DMS153 treated with DMSO at 0.1 percent for 48 hours (cell line): ENCODE data around the gene ECSIT.
"Not testable (repeated sequence)": the region's sequence is repeated elsewhere in the genome, so short reads cannot be mapped to it uniquely, and the experiment has no call there.

Source experiments
- DNase-seq: peaks from one replicate; lab custom pipeline; 2025; ENCODE audit not compliant: unreplicated experiment; lab: John Stamatoyannopoulos, UW

ECSIT gene

GRCh38 chr19:11528551-11529341, at the start of gene ECSIT:
TSS of gene ECSIT (minus strand) at chr19:11529134. CDS start at chr19:11519170, 9,964 bp downstream.
- peak; percentile 92 for DNase-seq

DNA sequence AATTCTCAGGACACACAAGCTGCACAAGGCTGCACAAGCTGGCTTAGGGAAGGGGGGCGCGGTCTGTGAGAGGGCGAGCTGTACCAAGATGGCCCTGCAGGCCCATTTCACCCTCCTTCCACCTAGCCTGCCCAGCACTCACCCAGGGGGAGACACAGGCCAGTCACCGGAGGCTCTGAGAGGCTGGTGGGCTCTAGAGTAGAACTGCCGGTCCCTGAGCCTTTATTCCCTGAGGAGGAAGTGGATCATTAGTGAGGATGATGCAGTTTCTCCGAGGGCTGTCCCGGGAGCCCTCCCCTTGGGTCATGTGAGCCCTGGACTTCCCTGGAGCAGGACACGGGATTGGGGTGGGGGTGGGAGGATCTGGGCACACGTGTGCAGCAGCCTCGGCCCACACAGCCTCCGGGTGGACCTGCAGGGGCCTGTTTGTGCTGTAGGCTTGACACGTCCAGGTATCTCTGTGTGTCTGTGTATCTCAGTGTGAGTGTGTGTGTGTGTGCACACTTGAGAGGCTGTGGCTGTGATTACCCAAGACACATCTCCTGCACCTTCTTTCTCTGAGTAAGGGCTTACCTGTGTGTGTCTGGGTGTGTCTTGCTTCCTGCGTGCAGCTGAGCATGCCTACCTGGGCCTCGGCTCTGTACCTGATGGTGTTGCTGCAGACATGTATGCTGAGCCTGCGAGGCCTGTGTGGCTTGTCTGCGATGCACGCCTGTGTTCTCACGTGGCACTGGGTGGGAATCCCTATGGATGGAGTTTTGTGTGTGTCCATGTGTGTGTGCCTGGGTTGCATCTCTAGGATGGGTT, 48.7 kb upstream of the ECSIT start, which contains the start of gene ACP5:
Gene ACP5, minus strand, starts transcription at position 195 of the 807 bp plus-strand sequence. CDS start 328 bp downstream, outside the sequence.
- no peak for DNase-seq

- DNase-seq, result no peak
These were observed 47.3 kb upstream of the ECSIT start for GRCh38 chr19:11576227-11576626.

DNA sequence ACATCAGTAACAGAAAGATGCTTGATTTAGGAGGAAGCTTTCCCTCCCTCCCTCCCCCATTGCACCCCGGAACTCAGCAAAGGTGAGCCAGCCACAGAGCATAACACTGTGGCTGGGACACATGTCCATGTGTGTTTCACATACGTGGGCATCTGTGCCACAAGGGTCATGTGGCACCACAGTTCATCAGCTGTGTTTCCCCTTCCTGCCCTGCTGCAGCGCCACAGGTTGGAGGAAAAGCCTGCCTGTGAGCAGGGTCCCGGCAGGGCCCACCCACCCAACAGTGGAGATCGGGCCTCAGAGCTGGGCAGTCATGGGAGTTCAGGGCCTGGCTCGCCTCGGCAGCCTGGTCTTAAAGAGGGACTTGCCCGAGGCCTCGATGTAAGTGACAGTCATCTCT, 45.8 kb upstream of the ECSIT start:
- no peak for DNase-seq

- not testable (repeated sequence) for DNase-seq
These were observed 44.8 kb upstream of the ECSIT start for GRCh38 chr19:11573763-11574162.

DNA sequence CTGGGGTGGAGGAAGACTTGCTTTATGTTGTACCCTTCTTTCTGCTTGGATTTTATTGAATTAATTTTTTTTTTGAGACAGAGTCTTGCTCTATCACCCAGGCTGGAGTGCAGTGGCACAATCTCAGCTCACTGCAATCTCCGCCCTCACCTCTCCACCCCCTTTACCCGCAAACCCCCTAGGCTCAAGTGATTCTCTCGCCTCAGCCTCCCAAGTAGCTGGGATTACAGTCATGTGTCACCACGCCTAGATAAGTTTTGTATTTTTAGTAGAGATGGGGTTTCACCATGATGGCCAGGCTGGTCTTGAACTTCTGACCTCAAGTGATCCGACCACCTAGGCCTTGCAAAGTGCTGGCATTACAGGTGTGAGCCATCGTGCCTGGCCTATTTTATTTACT, 44.4 kb upstream of the ECSIT start:
- not testable (repeated sequence) for DNase-seq

- no peak for DNase-seq
These were observed 41.1 kb upstream of the ECSIT start for GRCh38 chr19:11570039-11570462.

GRCh38 chr19:11566164-11566563, 37.2 kb upstream of the ECSIT start:
- DNase-seq, result no peak

- DNase-seq, result not testable (repeated sequence)
These were observed 36.7 kb upstream of the ECSIT start for GRCh38 chr19:11565649-11565980.

GRCh38 chr19:11564082-11564807, 35.3 kb upstream of the ECSIT start:
- DNase-seq, result not testable (repeated sequence)

DNA sequence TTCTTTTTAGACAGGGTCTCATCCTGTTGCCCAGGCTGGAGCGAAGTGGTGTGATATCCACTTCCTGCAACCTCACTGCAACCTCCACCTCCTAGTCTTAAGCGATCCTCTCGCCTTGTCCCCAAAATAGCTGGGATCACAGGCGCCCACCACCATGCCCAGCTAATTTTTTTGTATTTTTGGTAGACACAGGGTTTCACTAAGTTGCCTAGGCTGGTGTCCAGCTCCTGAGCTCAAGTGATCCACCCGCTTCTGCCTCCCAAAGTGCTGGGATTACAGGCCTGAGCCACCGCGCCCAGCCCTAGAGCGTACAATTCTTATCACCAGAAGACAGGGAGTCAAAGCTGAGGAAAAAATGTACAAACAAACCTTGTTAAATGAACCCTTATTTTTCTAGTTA, 34.6 kb upstream of the ECSIT start:
- DNase-seq, result no peak

DNA sequence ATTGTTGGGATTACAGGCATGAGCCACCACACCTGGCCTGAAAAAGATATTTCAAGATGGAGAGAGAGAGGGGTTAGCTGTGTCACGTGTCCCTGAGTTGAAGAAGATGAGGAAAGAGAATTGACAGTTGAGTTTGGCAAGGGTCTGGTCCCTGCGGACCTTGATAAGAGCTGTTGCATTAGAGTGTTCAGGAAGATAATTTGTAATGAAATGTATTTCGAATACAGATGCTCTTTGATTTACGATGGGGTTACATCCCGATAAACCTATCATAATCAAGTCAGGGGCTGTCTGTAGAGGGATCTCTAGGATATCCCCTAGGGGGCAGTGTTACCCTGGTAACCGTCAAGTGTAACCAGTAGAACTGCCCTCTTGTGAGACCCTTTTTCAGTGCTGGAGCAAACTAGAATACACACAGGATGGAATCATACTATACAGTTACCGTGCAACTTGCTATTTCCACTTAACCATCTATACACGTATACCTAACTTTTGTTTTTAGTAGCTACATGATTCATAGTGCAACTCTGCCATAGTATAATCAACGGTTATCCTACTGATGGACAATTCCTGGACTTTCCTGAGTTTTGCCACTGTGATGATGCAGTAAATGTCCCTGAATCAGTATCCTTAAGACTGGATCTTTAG, 31.6 kb upstream of the ECSIT start:
- peak; percentile 5 for DNase-seq

- DNase-seq, result peak; percentile 93
These were observed 30.2 kb upstream of the ECSIT start, which contains the start of gene ELOF1 for GRCh38 chr19:11558881-11559828. TSS of gene ELOF1 (minus strand) at chr19:11559230. CDS start at chr19:11554347, 4,883 bp downstream.

- DNase-seq, result no peak
These were observed 27.9 kb upstream of the ECSIT start for GRCh38 chr19:11556634-11557420.

- no peak for DNase-seq
These were observed 26.3 kb upstream of the ECSIT start for GRCh38 chr19:11555246-11555645.

- no peak for DNase-seq
These were observed 25.2 kb upstream of the ECSIT start for GRCh38 chr19:11554160-11554559.

DNA sequence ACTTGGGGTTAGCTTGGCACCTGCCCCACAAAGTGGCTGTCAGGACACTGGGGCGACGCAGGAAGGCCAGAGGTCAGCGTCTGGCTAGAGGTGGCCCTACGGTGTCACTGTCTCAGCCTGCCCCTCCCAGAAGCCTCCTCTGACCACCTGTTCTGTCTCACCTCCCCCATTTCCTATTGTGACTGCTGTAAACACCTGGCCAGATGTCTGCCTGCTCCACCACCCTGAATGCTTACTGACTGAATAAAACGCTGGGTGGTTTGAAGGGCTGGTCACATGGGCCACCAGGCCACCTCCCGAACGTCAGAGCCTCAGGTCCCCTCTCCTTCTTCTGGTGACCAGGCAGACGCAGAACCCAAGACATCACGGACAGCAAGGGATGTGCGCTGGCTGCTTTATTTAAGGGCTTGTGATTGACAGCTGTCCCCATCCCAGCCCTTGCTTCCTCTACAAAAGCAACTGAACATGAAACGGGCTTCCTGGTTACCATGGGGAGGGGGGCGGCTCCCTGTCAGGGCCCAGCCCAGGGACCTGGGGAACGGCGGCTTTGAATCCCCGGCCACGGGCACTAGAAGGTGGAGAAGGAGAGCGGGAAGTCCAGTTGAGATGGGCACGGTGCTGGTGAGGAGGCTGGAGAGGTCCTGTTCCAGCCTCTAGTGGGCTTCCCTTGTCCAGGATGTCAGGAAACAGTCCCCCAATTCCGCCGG, 23.9 kb upstream of the ECSIT start:
- no peak for DNase-seq

DNA sequence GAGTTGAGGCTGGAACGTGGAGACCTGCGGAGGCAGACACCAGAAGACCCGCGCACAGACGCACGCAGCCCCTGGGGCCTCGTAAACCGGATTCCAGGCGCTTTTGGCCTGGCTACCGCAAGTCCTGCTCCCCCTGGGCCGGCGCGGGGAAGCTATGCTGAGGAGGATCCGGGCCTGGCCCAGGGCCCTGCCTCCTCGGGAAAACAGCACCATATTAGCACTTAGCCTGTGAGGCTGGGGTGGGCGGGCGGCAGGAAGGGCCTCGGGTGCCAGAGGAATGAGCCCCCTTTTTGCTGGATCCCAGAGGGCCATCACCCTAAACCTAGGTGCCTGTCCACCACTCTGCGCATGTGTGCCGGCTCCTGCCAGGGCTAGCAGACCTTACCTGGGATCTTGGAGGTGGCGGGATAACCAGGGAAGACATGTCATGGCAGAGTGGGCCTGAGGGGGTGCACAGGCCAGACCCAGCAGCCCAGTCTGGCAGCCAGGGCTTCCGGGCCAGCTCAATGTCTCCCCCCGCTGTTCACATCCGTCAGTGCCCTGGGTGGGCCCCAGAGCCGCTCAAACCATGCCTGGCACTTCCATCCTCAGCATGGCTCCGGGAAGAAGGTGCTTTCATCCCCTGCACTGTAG, 22.8 kb upstream of the ECSIT start:
- no peak for DNase-seq
